GM23338 (cell line): ENCODE results near the gene PABPC1L. TPM values are rescaled to one million over a fixed set of nuclear protein-coding genes. Genes with fewer than 3 reads are reported as not detected.

Experiments used
- ATAC-seq: fragments of 200-7000 bp; cut with Tn5 transposase; 3 replicates; pipeline ENCODE4 v1.9.1; 2020
- DNase-seq: peaks from one replicate; pipeline ENCODE4 v3.0.0-alpha.2; 2015; ENCODE audit warnings: low spot score
- H2AFZ ChIP-seq: fragments of 200-600 bp; sonication (generic); 2 replicates; pipeline ENCODE4 v1.8.0; 2016; ENCODE audit warnings: antibody characterized with exemption, mild to moderate bottlenecking, moderate library complexity
- H3F3A ChIP-seq: fragments of 200-600 bp; sonication (generic); replicated peaks from 2 replicates; pipeline ENCODE4 v1.8.0; 2017; ENCODE audit warnings: antibody characterized with exemption, mixed run types, low read depth
- H3K27ac ChIP-seq: fragments of 200-600 bp; sonication (generic); 2 replicates; pipeline ENCODE4 v1.6.1; 2016; ENCODE audit warnings: low read depth
- H3K27me3 ChIP-seq: fragments of 200-600 bp; sonication (generic); 2 replicates; pipeline ENCODE4 v1.8.0; 2016; ENCODE audit warnings: mild to moderate bottlenecking, mixed run types, moderate library complexity; ENCODE audit not compliant: insufficient read depth
- H3K36me3 ChIP-seq: fragments of 200-600 bp; sonication (generic); 2 replicates; pipeline ENCODE4 v1.8.0; 2016; ENCODE audit warnings: mild to moderate bottlenecking; ENCODE audit not compliant: insufficient read depth
- H3K4me1 ChIP-seq: fragments of 200-600 bp; sonication (generic); 2 replicates; pipeline ENCODE4 v1.8.0; 2016; ENCODE audit warnings: mild to moderate bottlenecking, moderate library complexity; ENCODE audit not compliant: insufficient read depth
- H3K4me2 ChIP-seq: fragments of 200-600 bp; sonication (generic); 2 replicates; pipeline ENCODE4 v1.7.1; 2017; ENCODE audit warnings: mixed run types
- H3K4me3 ChIP-seq: fragments of 200-600 bp; sonication (generic); 2 replicates; pipeline ENCODE4 v1.6.1; 2016; ENCODE audit warnings: mixed run types
- H3K79me2 ChIP-seq: fragments of 200-600 bp; sonication (generic); replicated peaks from 2 replicates; pipeline ENCODE4 v1.8.0; 2017; ENCODE audit warnings: mild to moderate bottlenecking; ENCODE audit not compliant: insufficient read depth
- H3K9me2 ChIP-seq: fragments of 200-600 bp; sonication (generic); 2 replicates; pipeline ENCODE4 v1.8.0; 2017; ENCODE audit not compliant: insufficient read depth
- H4K20me1 ChIP-seq: fragments of 200-600 bp; sonication (generic); replicated peaks from 2 replicates; pipeline ENCODE4 v1.8.0; 2017; ENCODE audit warnings: mild to moderate bottlenecking; ENCODE audit not compliant: insufficient read depth
- H3K27ac Mint-ChIP-seq: 2 replicates; pipeline ENCODE4 v1.8.0; 2020; ENCODE audit warnings: inconsistent platforms, mild to moderate bottlenecking, moderate library complexity, mixed read lengths
- H3K27me3 Mint-ChIP-seq: 3 replicates; pipeline ENCODE4 v1.8.0; 2022; ENCODE audit warnings: low read depth, mild to moderate bottlenecking, moderate library complexity, mixed read lengths, inconsistent platforms; ENCODE audit not compliant: insufficient read depth, poor library complexity
- H3K36me3 Mint-ChIP-seq: 3 replicates; pipeline ENCODE4 v1.8.0; 2021; ENCODE audit warnings: low read depth, mild to moderate bottlenecking, inconsistent platforms, moderate library complexity, mixed read lengths
- H3K4me1 Mint-ChIP-seq: 3 replicates; pipeline ENCODE4 v1.8.0; 2020; ENCODE audit warnings: mild to moderate bottlenecking, inconsistent platforms, mixed read lengths
- H3K4me3 Mint-ChIP-seq: 3 replicates; pipeline ENCODE4 v1.8.0; 2021; ENCODE audit warnings: moderate library complexity, mild to moderate bottlenecking, inconsistent platforms, mixed read lengths
- H3K9me3 Mint-ChIP-seq: 3 replicates; pipeline ENCODE4 v1.8.0; 2020; ENCODE audit warnings: moderate library complexity, mild to moderate bottlenecking, inconsistent platforms, mixed read lengths
- CREB1 ChIP-seq: fragments of 250-450 bp; sonication (Bioruptor Pico); IDR thresholded peaks from 2 replicates; pipeline ENCODE4 v1.5.0; 2020; ENCODE audit warnings: low read depth, mild to moderate bottlenecking, moderate library complexity
- EZH2 ChIP-seq: fragments of 200-600 bp; sonication (generic); IDR thresholded peaks from one replicate; pipeline ENCODE4 v1.8.0; 2017; ENCODE audit warnings: antibody characterized with exemption, mild to moderate bottlenecking, low read depth; ENCODE audit not compliant: unreplicated experiment
- EZH2phosphoT487 ChIP-seq: fragments of 200-600 bp; sonication (generic); IDR thresholded peaks from one replicate; pipeline ENCODE4 v1.8.1; 2018; ENCODE audit warnings: antibody characterized with exemption; ENCODE audit not compliant: unreplicated experiment
- JUNB ChIP-seq: IDR thresholded peaks from one replicate; pipeline ENCODE4 v1.6.1; 2016; ENCODE audit warnings: antibody characterized with exemption; ENCODE audit not compliant: unreplicated experiment
- NANOG ChIP-seq: IDR thresholded peaks from 2 replicates; pipeline ENCODE4 v1.6.1; 2016; ENCODE audit warnings: antibody characterized with exemption, borderline replicate concordance
- POLR2AphosphoS5 ChIP-seq: IDR thresholded peaks from 2 replicates; pipeline ENCODE4 v1.6.1; 2016; ENCODE audit warnings: antibody characterized with exemption, low read depth
- STAT1 ChIP-seq: IDR thresholded peaks from one replicate; pipeline ENCODE4 v1.6.1; 2016; ENCODE audit warnings: antibody characterized with exemption; ENCODE audit not compliant: unreplicated experiment
- ZNF114 ChIP-seq: fragments of 250-450 bp; sonication (Bioruptor Pico); IDR thresholded peaks from 2 replicates; pipeline ENCODE4 v1.5.0; 2020; ENCODE audit warnings: mild to moderate bottlenecking, moderate library complexity
- ZNF331 ChIP-seq: fragments of 250-450 bp; sonication (Bioruptor Pico); IDR thresholded peaks from 2 replicates; pipeline ENCODE4 v1.5.0; 2020; ENCODE audit warnings: low read depth, mild to moderate bottlenecking, moderate library complexity
- polyA plus RNA-seq: library from polyadenylated mRNA; unstranded; fragments of >200 nt; fragmentation: Nextera tagmentation; extraction: Ambion mirVana; gene quantifications from 2 replicates; pipeline ENCODE4 v1.2.1, GENCODE V29; 2016
- total RNA-seq: library from RNA; depleted of rRNA; stranded (reverse); fragments of >200 nt; shearing (Covaris generic); gene quantifications from 2 replicates; pipeline ENCODE4 v1.2.3, GENCODE V29; 2014
- TF ChIP-seq, protein P1 (sequence below), 2 experiments: fragments of 200-600 bp in 1 of 2; sonication (generic) in 1 of 2; conservative IDR thresholded peaks; 2 replicates each; pipeline versions ENCODE4 v1.5.1 to v1.6.1; 2016 to 2017; ENCODE audit warnings: antibody characterized with exemption in 2 of 2, low read depth in 2 of 2, mild to moderate bottlenecking in 2 of 2, moderate library complexity in 1 of 2
- TF ChIP-seq, protein P2 (sequence below): IDR thresholded peaks from 2 replicates; pipeline ENCODE4 v1.6.1; 2016; ENCODE audit warnings: antibody characterized with exemption
- TF ChIP-seq, protein P3 (sequence below): IDR thresholded peaks from one replicate; pipeline ENCODE4 v1.6.1; 2018; ENCODE audit warnings: antibody characterized with exemption; ENCODE audit not compliant: unreplicated experiment
- TF ChIP-seq, protein P4 (sequence below): fragments of 250-450 bp; sonication (Bioruptor Pico); IDR thresholded peaks from 2 replicates; pipeline ENCODE4 v1.5.0; 2020; ENCODE audit warnings: mild to moderate bottlenecking, moderate library complexity

Gene PABPC1L
- total and polyA plus RNA-seq, 2 experiments from 2014 or later: 44.4 to 49.1 TPM

DNA sequence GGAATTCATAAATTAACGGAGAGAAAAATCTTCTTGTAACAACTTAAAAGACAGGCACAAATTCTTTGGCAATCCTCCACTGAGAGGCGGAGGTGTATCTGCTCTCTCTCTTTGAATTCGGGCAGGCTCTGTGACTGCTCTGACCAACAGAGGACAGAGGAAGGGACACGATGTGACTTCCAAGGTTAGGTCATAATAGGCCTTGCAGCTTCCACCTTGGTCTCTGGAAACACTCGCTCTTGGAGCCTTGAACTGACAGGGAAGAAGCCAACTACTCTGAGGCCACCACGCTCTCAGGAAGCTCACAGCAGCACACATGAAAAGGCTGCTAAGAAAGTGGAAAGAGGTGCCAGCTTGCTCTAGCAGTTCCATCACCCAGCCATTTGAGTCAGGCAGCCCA, 35.4 kb downstream of the PABPC1L start:
- DNase-seq (no peak), ATAC-seq (no peak)
- no peaks in the 10 kb centered on the region for H3K4me1 Mint-ChIP-seq
- no peak overlapping the region for H3K4me3 Mint-ChIP-seq
- H3K27ac Mint-ChIP-seq: no peak overlapping the region
- H3K36me3 Mint-ChIP-seq: peaks cover 72% of the 10 kb centered on the region
- Histone ChIP-seq H3K4me2 (no peak overlapping the region), H3F3A (peaks cover 7% of the 10 kb centered on the region; the same call in 1 of the 2 replicates), H4K20me1 (peaks cover 17% of the 10 kb centered on the region), H3K4me1 (no peaks in the 10 kb centered on the region), H3K4me3 (no peak overlapping the region), H3K27me3 (no peaks in the 10 kb centered on the region), H3K36me3 (peaks cover 27% of the 10 kb centered on the region; the same call in 1 of the 2 replicates), H3K79me2 (no peaks in the 10 kb centered on the region), H2AFZ (no peak overlapping the region), H3K27ac (no peak overlapping the region), H3K9me2 (no peaks in the 10 kb centered on the region)
- TF ChIP-seq, protein P1, sequence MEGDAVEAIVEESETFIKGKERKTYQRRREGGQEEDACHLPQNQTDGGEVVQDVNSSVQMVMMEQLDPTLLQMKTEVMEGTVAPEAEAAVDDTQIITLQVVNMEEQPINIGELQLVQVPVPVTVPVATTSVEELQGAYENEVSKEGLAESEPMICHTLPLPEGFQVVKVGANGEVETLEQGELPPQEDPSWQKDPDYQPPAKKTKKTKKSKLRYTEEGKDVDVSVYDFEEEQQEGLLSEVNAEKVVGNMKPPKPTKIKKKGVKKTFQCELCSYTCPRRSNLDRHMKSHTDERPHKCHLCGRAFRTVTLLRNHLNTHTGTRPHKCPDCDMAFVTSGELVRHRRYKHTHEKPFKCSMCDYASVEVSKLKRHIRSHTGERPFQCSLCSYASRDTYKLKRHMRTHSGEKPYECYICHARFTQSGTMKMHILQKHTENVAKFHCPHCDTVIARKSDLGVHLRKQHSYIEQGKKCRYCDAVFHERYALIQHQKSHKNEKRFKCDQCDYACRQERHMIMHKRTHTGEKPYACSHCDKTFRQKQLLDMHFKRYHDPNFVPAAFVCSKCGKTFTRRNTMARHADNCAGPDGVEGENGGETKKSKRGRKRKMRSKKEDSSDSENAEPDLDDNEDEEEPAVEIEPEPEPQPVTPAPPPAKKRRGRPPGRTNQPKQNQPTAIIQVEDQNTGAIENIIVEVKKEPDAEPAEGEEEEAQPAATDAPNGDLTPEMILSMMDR (conservative IDR thresholded peaks at IDR 0.05; ENCODE audit: low read depth in 2 of 2): no peak
- TF ChIP-seq, protein P2, sequence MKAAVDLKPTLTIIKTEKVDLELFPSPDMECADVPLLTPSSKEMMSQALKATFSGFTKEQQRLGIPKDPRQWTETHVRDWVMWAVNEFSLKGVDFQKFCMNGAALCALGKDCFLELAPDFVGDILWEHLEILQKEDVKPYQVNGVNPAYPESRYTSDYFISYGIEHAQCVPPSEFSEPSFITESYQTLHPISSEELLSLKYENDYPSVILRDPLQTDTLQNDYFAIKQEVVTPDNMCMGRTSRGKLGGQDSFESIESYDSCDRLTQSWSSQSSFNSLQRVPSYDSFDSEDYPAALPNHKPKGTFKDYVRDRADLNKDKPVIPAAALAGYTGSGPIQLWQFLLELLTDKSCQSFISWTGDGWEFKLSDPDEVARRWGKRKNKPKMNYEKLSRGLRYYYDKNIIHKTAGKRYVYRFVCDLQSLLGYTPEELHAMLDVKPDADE: no peak
- TF ChIP-seq, protein P3, sequence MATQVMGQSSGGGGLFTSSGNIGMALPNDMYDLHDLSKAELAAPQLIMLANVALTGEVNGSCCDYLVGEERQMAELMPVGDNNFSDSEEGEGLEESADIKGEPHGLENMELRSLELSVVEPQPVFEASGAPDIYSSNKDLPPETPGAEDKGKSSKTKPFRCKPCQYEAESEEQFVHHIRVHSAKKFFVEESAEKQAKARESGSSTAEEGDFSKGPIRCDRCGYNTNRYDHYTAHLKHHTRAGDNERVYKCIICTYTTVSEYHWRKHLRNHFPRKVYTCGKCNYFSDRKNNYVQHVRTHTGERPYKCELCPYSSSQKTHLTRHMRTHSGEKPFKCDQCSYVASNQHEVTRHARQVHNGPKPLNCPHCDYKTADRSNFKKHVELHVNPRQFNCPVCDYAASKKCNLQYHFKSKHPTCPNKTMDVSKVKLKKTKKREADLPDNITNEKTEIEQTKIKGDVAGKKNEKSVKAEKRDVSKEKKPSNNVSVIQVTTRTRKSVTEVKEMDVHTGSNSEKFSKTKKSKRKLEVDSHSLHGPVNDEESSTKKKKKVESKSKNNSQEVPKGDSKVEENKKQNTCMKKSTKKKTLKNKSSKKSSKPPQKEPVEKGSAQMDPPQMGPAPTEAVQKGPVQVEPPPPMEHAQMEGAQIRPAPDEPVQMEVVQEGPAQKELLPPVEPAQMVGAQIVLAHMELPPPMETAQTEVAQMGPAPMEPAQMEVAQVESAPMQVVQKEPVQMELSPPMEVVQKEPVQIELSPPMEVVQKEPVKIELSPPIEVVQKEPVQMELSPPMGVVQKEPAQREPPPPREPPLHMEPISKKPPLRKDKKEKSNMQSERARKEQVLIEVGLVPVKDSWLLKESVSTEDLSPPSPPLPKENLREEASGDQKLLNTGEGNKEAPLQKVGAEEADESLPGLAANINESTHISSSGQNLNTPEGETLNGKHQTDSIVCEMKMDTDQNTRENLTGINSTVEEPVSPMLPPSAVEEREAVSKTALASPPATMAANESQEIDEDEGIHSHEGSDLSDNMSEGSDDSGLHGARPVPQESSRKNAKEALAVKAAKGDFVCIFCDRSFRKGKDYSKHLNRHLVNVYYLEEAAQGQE: no peak
- TF ChIP-seq, protein P4, sequence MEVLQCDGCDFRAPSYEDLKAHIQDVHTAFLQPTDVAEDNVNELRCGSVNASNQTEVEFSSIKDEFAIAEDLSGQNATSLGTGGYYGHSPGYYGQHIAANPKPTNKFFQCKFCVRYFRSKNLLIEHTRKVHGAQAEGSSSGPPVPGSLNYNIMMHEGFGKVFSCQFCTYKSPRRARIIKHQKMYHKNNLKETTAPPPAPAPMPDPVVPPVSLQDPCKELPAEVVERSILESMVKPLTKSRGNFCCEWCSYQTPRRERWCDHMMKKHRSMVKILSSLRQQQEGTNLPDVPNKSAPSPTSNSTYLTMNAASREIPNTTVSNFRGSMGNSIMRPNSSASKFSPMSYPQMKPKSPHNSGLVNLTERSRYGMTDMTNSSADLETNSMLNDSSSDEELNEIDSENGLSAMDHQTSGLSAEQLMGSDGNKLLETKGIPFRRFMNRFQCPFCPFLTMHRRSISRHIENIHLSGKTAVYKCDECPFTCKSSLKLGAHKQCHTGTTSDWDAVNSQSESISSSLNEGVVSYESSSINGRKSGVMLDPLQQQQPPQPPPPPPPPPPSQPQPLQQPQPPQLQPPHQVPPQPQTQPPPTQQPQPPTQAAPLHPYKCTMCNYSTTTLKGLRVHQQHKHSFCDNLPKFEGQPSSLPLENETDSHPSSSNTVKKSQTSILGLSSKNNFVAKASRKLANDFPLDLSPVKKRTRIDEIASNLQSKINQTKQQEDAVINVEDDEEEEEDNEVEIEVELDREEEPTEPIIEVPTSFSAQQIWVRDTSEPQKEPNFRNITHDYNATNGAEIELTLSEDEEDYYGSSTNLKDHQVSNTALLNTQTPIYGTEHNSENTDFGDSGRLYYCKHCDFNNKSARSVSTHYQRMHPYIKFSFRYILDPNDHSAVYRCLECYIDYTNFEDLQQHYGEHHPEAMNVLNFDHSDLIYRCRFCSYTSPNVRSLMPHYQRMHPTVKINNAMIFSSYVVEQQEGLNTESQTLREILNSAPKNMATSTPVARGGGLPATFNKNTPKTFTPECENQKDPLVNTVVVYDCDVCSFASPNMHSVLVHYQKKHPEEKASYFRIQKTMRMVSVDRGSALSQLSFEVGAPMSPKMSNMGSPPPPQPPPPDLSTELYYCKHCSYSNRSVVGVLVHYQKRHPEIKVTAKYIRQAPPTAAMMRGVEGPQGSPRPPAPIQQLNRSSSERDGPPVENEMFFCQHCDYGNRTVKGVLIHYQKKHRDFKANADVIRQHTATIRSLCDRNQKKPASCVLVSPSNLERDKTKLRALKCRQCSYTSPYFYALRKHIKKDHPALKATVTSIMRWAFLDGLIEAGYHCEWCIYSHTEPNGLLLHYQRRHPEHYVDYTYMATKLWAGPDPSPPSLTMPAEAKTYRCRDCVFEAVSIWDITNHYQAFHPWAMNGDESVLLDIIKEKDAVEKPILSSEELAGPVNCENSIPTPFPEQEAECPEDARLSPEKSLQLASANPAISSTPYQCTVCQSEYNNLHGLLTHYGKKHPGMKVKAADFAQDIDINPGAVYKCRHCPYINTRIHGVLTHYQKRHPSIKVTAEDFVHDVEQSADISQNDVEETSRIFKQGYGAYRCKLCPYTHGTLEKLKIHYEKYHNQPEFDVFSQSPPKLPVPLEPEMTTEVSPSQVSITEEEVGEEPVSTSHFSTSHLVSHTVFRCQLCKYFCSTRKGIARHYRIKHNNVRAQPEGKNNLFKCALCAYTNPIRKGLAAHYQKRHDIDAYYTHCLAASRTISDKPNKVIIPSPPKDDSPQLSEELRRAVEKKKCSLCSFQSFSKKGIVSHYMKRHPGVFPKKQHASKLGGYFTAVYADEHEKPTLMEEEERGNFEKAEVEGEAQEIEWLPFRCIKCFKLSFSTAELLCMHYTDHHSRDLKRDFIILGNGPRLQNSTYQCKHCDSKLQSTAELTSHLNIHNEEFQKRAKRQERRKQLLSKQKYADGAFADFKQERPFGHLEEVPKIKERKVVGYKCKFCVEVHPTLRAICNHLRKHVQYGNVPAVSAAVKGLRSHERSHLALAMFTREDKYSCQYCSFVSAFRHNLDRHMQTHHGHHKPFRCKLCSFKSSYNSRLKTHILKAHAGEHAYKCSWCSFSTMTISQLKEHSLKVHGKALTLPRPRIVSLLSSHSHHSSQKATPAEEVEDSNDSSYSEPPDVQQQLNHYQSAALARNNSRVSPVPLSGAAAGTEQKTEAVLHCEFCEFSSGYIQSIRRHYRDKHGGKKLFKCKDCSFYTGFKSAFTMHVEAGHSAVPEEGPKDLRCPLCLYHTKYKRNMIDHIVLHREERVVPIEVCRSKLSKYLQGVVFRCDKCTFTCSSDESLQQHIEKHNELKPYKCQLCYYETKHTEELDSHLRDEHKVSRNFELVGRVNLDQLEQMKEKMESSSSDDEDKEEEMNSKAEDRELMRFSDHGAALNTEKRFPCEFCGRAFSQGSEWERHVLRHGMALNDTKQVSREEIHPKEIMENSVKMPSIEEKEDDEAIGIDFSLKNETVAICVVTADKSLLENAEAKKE (CRISPR knock-in tag): no peak
- TF ChIP-seq ZNF114: no peak
- TF ChIP-seq EZH2: no peak
- TF ChIP-seq STAT1: no peak
- no peak for TF ChIP-seq JUNB
- no peak for TF ChIP-seq CREB1 (CRISPR knock-in tag)
- TF ChIP-seq POLR2AphosphoS5: no peak
- TF ChIP-seq ZNF331 (CRISPR knock-in tag): no peak
- TF ChIP-seq EZH2phosphoT487: no peak
- no peak for TF ChIP-seq NANOG
- no peaks in the 10 kb centered on the region for H3K9me3 Mint-ChIP-seq
- no peaks in the 10 kb centered on the region for H3K27me3 Mint-ChIP-seq
